LNCAP (cell line): ENCODE data around the gene CHRNB4.

Experiments used
- TF ChIP-seq, protein P1 (sequence below): fragments of 450-650 bp; IDR thresholded peaks from 2 replicates; pipeline ENCODE4 v1.5.1; 2017; ENCODE audit warnings: mild to moderate bottlenecking

The CHRNB4 gene

DNA sequence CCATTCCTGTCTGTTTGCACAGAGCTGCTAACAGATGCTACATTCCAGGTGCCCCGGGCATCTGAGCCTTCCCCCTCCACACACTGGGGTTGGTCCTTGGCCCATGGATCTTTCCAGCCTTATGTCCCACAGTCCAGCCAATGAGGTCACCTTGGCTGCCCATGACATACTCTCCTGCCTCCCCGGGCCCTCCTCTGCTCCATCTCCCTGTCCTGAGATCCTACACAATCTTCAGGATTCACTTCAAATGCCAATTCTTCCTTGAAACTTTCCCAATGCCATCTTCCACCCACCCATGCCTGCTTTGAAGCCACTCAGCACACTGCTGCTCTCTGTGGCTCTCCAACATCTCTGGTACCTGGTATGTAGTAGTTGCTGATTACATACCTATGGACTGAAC is 24.5 kb downstream of the CHRNB4 start:
- TF ChIP-seq, protein P1, sequence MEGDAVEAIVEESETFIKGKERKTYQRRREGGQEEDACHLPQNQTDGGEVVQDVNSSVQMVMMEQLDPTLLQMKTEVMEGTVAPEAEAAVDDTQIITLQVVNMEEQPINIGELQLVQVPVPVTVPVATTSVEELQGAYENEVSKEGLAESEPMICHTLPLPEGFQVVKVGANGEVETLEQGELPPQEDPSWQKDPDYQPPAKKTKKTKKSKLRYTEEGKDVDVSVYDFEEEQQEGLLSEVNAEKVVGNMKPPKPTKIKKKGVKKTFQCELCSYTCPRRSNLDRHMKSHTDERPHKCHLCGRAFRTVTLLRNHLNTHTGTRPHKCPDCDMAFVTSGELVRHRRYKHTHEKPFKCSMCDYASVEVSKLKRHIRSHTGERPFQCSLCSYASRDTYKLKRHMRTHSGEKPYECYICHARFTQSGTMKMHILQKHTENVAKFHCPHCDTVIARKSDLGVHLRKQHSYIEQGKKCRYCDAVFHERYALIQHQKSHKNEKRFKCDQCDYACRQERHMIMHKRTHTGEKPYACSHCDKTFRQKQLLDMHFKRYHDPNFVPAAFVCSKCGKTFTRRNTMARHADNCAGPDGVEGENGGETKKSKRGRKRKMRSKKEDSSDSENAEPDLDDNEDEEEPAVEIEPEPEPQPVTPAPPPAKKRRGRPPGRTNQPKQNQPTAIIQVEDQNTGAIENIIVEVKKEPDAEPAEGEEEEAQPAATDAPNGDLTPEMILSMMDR = no peak

DNA sequence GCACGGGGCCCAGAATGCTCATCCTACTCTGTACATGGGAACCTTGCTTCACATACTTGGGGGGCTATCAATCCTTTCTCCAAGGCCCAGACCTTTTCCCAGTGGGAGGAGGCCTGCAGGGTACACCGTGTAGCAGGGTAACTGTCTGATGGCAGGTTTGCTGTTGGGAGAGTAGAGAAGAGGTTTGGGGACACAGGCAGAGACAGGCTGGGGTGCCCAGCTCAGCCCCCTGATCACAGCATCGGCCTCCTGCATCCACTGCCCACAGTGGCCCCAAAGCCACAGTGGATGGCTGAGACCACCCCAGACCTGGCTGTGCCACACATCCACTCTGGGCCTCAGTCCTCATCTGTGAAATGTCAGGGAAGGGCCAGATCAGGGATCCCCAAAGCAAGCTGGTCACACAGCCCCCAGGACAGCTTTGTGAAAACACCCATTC is 25.8 kb downstream of the CHRNB4 start:
- TF ChIP-seq, protein P1 = no peak

DNA sequence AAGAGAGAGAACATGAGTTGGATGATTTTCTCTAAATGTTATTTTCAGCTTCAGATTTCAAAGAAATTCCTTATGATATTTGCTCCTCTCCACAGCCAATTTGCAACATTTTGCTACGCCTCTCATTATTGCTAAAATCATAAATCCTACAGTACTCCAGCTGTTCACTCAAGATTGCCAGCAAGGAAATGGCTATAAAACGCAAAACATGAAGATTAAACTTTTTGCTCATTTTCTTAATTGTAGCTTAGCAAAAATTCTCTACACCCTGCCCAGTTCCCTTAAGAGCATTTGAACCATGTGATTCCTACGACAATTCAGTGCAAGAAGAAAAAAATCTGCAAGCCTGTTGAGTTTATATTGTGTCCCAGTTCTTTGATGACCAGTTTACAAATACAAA is 27.0 kb downstream of the CHRNB4 start:
- TF ChIP-seq, protein P1 = no peak

DNA sequence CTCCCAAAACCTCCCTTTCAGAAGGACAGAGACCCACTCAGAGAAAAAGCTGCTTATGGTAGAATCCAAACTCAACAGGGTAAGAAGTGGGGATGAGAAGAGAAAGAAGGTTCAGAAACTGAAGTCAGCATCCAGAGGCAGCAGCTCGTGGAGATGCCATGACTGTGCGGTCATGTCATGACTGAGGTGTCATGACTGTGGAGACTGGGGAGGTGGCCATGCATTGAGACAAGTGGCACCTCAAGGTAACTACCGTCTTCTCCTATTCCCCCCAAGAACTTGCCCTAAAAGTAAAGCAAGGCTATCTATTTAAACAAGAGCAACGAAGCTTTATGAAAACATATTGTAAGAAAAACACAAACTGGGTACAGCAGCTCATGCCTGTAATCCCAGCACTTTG is 35.3 kb downstream of the CHRNB4 start:
- TF ChIP-seq, protein P1 = no peak

DNA sequence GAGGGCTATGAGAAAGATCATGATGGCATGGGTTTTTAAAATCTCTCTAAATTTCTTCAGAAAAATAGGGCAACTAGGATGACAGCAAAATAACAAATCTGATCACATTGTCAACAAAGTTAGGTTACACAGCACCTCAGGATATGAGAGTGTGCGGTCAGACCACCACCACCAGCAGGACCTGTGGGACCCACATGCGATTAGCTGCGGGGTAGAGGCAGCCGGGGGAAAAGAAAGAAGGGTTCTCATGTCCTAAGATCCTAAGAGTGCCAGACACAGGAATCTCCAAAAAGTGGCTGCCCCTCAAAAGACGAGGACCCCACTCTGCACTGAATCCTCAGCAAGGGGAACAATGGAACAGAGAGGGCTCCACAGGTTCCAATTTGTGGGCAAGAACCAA is 35.8 kb downstream of the CHRNB4 start:
- TF ChIP-seq, protein P1 = no peak

DNA sequence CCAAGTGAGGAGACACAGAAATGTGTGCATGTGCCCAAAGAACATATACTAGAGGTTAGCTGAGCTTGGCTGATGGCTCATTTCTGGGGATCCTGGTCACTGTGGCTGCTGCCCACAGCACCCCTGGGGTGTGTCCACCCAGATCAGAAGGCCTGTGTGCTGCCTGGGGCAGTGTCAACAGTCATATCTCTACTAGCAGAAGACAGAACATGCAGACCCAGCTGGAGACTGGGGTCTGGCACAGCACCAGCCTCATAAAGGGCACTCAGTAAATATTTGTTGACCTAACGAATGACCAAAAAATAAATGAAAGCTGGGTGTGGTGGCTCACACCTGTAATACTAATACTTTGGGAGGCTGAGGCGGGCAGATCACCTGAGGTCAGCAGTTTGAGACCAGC is 36.6 kb downstream of the CHRNB4 start:
- TF ChIP-seq, protein P1 = no peak

DNA sequence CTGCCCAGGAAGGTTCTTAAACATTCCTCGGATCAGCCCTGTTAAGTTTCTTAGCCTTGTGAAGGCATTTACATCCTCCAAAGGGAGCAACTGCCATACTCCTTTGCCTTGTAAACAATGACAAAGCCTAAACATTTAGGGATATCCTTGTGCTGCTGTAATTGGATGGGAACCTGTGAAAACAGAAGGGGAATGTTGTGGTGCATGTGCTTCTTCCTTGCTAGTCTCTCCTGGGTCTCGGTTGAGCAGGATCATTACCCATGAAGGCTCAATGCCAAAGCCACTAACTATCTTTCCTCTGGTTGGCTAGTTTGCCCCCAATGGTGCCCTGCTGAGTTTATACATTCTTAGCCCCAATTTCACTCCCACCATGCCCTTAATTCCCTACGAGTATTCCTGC is 37.5 kb downstream of the CHRNB4 start:
- TF ChIP-seq, protein P1 = no peak

DNA sequence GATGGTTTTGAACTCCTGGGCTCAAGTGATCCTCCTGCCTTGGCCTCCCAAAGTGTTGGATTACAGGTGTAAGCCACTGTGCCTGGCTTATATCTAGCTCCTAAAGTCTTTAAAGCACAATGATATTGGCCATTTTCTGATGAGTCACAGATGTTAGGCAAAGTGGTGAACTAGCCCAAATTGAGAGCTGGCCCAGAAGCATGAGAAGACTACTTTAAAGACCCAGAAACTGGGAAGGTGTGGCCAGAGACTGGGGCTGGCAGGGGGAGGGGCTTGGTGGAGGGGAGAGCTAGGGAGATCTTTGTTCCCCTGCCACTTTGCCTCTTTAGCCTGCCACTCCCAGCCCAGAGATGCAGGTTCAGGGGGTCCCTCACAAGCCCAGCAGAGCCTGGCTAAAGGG is 41.8 kb downstream of the CHRNB4 start:
- TF ChIP-seq, protein P1 = no peak
